ENCODE results near the gene PYROXD2. TPM values are rescaled to one million over a fixed set of nuclear protein-coding genes. Genes with fewer than 3 reads are reported as not detected.

PYROXD2 gene
- total and polyA plus RNA-seq, 2 of the 8 experiments (the other 6 are each of a cell fraction or from before 2014, with no cell fraction given), result 3.2 to 5.4 TPM

DNA sequence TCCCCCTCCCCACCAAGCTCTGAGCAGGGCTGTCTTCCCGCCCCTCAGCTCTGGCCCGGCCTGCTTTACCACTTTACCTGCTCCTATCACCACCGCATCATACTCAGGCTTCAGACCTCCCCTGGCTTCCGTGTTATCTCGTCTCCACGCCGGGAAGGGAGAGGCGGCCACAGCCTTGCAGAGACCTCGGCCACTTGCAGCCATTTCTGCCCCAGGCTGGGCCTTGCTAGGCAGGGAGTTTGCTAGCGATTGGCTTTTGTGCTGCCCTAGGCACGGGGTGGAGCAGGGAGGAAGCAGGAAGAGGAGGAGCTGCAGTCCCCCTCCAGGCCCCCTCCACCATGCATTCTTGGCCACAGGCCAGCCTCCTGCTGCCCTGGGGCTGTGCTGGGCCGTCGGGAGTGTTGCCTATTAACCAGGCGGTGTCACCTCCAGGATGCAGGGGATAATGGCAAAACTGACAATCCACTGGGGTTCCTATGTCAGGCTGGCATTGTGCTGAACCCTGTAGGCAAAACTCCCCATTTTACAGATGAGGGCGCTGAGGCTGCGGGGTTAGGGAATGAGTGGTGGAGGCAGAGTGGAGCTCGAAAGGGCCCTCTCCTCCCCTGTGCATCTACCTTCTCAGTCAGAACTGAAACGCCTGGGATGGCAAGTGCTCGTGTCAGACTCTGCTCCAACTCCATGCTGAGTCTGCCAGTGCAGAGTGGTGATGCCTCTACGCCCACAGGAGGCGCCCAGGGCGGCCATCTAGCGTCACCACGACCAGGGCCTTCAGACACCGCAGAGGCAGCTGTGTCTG, at the start of gene PYROXD2 (continued):
- TF ChIP-seq, protein P1, sequence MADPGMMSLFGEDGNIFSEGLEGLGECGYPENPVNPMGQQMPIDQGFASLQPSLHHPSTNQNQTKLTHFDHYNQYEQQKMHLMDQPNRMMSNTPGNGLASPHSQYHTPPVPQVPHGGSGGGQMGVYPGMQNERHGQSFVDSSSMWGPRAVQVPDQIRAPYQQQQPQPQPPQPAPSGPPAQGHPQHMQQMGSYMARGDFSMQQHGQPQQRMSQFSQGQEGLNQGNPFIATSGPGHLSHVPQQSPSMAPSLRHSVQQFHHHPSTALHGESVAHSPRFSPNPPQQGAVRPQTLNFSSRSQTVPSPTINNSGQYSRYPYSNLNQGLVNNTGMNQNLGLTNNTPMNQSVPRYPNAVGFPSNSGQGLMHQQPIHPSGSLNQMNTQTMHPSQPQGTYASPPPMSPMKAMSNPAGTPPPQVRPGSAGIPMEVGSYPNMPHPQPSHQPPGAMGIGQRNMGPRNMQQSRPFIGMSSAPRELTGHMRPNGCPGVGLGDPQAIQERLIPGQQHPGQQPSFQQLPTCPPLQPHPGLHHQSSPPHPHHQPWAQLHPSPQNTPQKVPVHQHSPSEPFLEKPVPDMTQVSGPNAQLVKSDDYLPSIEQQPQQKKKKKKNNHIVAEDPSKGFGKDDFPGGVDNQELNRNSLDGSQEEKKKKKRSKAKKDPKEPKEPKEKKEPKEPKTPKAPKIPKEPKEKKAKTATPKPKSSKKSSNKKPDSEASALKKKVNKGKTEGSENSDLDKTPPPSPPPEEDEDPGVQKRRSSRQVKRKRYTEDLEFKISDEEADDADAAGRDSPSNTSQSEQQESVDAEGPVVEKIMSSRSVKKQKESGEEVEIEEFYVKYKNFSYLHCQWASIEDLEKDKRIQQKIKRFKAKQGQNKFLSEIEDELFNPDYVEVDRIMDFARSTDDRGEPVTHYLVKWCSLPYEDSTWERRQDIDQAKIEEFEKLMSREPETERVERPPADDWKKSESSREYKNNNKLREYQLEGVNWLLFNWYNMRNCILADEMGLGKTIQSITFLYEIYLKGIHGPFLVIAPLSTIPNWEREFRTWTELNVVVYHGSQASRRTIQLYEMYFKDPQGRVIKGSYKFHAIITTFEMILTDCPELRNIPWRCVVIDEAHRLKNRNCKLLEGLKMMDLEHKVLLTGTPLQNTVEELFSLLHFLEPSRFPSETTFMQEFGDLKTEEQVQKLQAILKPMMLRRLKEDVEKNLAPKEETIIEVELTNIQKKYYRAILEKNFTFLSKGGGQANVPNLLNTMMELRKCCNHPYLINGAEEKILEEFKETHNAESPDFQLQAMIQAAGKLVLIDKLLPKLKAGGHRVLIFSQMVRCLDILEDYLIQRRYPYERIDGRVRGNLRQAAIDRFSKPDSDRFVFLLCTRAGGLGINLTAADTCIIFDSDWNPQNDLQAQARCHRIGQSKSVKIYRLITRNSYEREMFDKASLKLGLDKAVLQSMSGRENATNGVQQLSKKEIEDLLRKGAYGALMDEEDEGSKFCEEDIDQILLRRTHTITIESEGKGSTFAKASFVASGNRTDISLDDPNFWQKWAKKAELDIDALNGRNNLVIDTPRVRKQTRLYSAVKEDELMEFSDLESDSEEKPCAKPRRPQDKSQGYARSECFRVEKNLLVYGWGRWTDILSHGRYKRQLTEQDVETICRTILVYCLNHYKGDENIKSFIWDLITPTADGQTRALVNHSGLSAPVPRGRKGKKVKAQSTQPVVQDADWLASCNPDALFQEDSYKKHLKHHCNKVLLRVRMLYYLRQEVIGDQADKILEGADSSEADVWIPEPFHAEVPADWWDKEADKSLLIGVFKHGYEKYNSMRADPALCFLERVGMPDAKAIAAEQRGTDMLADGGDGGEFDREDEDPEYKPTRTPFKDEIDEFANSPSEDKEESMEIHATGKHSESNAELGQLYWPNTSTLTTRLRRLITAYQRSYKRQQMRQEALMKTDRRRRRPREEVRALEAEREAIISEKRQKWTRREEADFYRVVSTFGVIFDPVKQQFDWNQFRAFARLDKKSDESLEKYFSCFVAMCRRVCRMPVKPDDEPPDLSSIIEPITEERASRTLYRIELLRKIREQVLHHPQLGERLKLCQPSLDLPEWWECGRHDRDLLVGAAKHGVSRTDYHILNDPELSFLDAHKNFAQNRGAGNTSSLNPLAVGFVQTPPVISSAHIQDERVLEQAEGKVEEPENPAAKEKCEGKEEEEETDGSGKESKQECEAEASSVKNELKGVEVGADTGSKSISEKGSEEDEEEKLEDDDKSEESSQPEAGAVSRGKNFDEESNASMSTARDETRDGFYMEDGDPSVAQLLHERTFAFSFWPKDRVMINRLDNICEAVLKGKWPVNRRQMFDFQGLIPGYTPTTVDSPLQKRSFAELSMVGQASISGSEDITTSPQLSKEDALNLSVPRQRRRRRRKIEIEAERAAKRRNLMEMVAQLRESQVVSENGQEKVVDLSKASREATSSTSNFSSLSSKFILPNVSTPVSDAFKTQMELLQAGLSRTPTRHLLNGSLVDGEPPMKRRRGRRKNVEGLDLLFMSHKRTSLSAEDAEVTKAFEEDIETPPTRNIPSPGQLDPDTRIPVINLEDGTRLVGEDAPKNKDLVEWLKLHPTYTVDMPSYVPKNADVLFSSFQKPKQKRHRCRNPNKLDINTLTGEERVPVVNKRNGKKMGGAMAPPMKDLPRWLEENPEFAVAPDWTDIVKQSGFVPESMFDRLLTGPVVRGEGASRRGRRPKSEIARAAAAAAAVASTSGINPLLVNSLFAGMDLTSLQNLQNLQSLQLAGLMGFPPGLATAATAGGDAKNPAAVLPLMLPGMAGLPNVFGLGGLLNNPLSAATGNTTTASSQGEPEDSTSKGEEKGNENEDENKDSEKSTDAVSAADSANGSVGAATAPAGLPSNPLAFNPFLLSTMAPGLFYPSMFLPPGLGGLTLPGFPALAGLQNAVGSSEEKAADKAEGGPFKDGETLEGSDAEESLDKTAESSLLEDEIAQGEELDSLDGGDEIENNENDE (IDR thresholded peaks at IDR 0.05; ENCODE audit: insufficient replicate concordance, low read length), result no peak
- TF ChIP-seq SUZ12 (IDR thresholded peaks at IDR 0.05; ENCODE audit: low read length) (no peak), CEBPB (IDR thresholded peaks at IDR 0.05; ENCODE audit: low read depth, low read length) (no peak), RFX5 (IDR thresholded peaks at IDR 0.05; ENCODE audit: borderline replicate concordance, low read depth, low read length) (no peak), GABPA (IDR thresholded peaks at IDR 0.05; ENCODE audit: borderline replicate concordance, insufficient read depth, low read length) (no peak), TCF12 (IDR thresholded peaks at IDR 0.05; ENCODE audit: low read depth, low read length) (no peak), POLR2A (IDR thresholded peaks at IDR 0.05; ENCODE audit: control extremely low read depth in 1 of 2, low read depth in 2 of 2, low read length in 2 of 2) (peak; percentile 77 to 87), HDAC6 (IDR thresholded peaks at IDR 0.05; ENCODE audit: low read depth, low read length) (no peak), POU5F1 (IDR thresholded peaks at IDR 0.05; ENCODE audit: low read depth, low read length) (no peak), TAF1 (IDR thresholded peaks at IDR 0.05; ENCODE audit: low read depth, low read length) (peak; percentile 77), MAFK (IDR thresholded peaks at IDR 0.05; ENCODE audit: low read depth, low read length) (no peak)

Data from H1 (cell line).